Lower leg skin (tissue), 4 donors: ENCODE results near the gene GPC5. TPM values are rescaled to one million over a fixed set of nuclear protein-coding genes. Genes with fewer than 3 reads are reported as not detected.

Source experiments
- DNase-seq, 2 donors: peaks; one replicate each; pipeline ENCODE4 v3.0.0-alpha.2; 2019; ENCODE audit warnings: low spot score in 2 of 2
- H3K4me3 ChIP-seq: fragments of 200-600 bp; sonication (generic); 2 replicates; pipeline ENCODE4 v1.5.1; 2017; ENCODE audit warnings: mild to moderate bottlenecking, low read depth; ENCODE audit not compliant: poor library complexity, severe bottlenecking
- CTCF ChIP-seq, 3 donors: fragments of 450-650 bp; IDR thresholded peaks; one replicate each; pipeline ENCODE4 v1.5.1; 2016; ENCODE audit warnings: antibody characterized with exemption in 3 of 3, mild to moderate bottlenecking in 3 of 3, moderate library complexity in 2 of 3
- POLR2A ChIP-seq, 2 donors: fragments of 450-650 bp; IDR thresholded peaks; one replicate each; pipeline ENCODE4 v1.6.1; 2016 to 2017; ENCODE audit warnings: antibody characterized with exemption in 2 of 2, mild to moderate bottlenecking in 1 of 2, moderate library complexity in 1 of 2
- WGBS, 2 donors: methylation state at CpG; one replicate each; pipeline ENCODE4 v1.1.5; 2018; 5-methylcytosine and 5-hydroxymethylcytosine counted together
- intact Hi-C: fragments of 100-400 bp; cut with DNase I; formaldehyde crosslinking; loops from one replicate; pipeline ENCODE4 v1.15.0; 2023; ENCODE audit warnings: low total_unique reads
- total RNA-seq, 4 donors: library from RNA; depleted of rRNA; stranded (reverse); fragments of >200 nt; gene quantifications; one replicate each; pipeline ENCODE4 v1.1.0, GENCODE V29; 2016

Gene GPC5
- total RNA-seq, 4 donors from 2014 or later, result 0.46 to 1.3 (median 0.82) TPM

- WGBS, 2 donors, result 67 to 73% methylated on average over 2 of the region's 2 CpGs
- TF ChIP-seq POLR2A (IDR thresholded peaks at IDR 0.05), result no peak
- no peak for TF ChIP-seq CTCF (IDR thresholded peaks at IDR 0.05)
- no peak overlapping the region for H3K4me3 ChIP-seq
- intact Hi-C loops, result no loop called here
- no peak for DNase-seq
Measured at GRCh38 chr13:92251671-92252210, 853.3 kb downstream of the GPC5 start.

GRCh38 chr13:92255526-92255925 is 857.1 kb downstream of the GPC5 start:
- no peak for TF ChIP-seq CTCF (IDR thresholded peaks at IDR 0.05)
- TF ChIP-seq POLR2A (IDR thresholded peaks at IDR 0.05), result no peak
- intact Hi-C loops, result no loop called here
- no peak overlapping the region for H3K4me3 ChIP-seq
- no peak for DNase-seq

- DNase-seq, result no peak
- intact Hi-C loops, result no loop called here
- 83 to 85% methylated on average over 4 of the region's 4 CpGs for WGBS, 2 donors
- TF ChIP-seq POLR2A (IDR thresholded peaks at IDR 0.05) (no peak), CTCF (IDR thresholded peaks at IDR 0.05) (no peak)
- no peak overlapping the region for H3K4me3 ChIP-seq
Measured at GRCh38 chr13:92256211-92256610, 857.8 kb downstream of the GPC5 start.

GRCh38 chr13:92259046-92259445 is 860.6 kb downstream of the GPC5 start:
- DNase-seq, result no peak
- WGBS, 2 donors, result 23 to 26% methylated on average over 1 of the region's 1 CpG
- TF ChIP-seq POLR2A (IDR thresholded peaks at IDR 0.05), result no peak
- no peak overlapping the region for H3K4me3 ChIP-seq
- intact Hi-C loops, result no loop called here

GRCh38 chr13:92259523-92259922 is 861.1 kb downstream of the GPC5 start:
- 52 to 61% methylated on average over 1 of the region's 1 CpG for WGBS, 2 donors
- no peak for TF ChIP-seq CTCF (IDR thresholded peaks at IDR 0.05)
- DNase-seq, result no peak
- no peak overlapping the region for H3K4me3 ChIP-seq
- intact Hi-C loops, result no loop called here

DNA sequence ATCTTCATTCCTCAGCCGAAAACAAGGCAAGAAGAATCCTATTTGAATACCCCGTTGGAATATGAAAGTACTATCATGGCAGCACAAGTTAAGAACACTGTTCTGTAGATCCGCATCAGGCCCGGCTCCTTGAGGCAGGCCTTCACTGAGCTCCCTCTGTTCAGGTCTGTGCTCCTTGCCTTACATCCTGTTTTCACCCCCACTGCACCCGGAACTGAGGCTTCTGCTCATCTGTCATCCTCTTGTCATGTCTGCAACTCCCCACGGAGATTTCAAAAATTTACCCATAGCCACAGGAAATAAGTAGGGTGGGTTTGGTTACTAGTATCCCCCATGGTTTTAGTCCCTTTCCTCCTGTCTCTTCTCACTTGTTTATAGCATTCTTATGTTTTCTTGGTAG is 861.9 kb downstream of the GPC5 start:
- no peak for DNase-seq
- intact Hi-C loops, result no loop called here
- no peak for TF ChIP-seq POLR2A (IDR thresholded peaks at IDR 0.05)
- TF ChIP-seq CTCF (IDR thresholded peaks at IDR 0.05), result no peak
- 67 to 80% methylated on average over 6 of the region's 6 CpGs for WGBS, 2 donors
- no peak overlapping the region for H3K4me3 ChIP-seq
